ENCODE data around the gene MLST8.

MLST8 gene, protein sequence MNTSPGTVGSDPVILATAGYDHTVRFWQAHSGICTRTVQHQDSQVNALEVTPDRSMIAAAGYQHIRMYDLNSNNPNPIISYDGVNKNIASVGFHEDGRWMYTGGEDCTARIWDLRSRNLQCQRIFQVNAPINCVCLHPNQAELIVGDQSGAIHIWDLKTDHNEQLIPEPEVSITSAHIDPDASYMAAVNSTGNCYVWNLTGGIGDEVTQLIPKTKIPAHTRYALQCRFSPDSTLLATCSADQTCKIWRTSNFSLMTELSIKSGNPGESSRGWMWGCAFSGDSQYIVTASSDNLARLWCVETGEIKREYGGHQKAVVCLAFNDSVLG

GRCh38 chr16:2205104-2205966 is at the start of gene MLST8:
TSS of gene MLST8 (plus strand) at chr16:2205454. CDS start at chr16:2206086, 632 bp downstream.
- peak; percentile 90 for DNase-seq (ENCODE audit: low read depth)
- peak within 1 kb of the TSS; percentile 94 for H3K4me3 ChIP-seq (ENCODE audit: low read depth, low read length)
- TF ChIP-seq, protein P1, sequence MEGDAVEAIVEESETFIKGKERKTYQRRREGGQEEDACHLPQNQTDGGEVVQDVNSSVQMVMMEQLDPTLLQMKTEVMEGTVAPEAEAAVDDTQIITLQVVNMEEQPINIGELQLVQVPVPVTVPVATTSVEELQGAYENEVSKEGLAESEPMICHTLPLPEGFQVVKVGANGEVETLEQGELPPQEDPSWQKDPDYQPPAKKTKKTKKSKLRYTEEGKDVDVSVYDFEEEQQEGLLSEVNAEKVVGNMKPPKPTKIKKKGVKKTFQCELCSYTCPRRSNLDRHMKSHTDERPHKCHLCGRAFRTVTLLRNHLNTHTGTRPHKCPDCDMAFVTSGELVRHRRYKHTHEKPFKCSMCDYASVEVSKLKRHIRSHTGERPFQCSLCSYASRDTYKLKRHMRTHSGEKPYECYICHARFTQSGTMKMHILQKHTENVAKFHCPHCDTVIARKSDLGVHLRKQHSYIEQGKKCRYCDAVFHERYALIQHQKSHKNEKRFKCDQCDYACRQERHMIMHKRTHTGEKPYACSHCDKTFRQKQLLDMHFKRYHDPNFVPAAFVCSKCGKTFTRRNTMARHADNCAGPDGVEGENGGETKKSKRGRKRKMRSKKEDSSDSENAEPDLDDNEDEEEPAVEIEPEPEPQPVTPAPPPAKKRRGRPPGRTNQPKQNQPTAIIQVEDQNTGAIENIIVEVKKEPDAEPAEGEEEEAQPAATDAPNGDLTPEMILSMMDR (IDR thresholded peaks at IDR 0.05; ENCODE audit: low read depth, low read length) = no peak
- TF ChIP-seq MYC (IDR thresholded peaks at IDR 0.05; ENCODE audit: low read depth, low read length) (peak; percentile 37), POLR2A (IDR thresholded peaks at IDR 0.05; ENCODE audit: extremely low read depth, insufficient read length) (peak; percentile 84)
- TF ChIP-seq, protein P2, sequence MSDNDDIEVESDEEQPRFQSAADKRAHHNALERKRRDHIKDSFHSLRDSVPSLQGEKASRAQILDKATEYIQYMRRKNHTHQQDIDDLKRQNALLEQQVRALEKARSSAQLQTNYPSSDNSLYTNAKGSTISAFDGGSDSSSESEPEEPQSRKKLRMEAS (IDR thresholded peaks at IDR 0.05; ENCODE audit: low read depth, low read length) = peak; percentile 66

DNA sequence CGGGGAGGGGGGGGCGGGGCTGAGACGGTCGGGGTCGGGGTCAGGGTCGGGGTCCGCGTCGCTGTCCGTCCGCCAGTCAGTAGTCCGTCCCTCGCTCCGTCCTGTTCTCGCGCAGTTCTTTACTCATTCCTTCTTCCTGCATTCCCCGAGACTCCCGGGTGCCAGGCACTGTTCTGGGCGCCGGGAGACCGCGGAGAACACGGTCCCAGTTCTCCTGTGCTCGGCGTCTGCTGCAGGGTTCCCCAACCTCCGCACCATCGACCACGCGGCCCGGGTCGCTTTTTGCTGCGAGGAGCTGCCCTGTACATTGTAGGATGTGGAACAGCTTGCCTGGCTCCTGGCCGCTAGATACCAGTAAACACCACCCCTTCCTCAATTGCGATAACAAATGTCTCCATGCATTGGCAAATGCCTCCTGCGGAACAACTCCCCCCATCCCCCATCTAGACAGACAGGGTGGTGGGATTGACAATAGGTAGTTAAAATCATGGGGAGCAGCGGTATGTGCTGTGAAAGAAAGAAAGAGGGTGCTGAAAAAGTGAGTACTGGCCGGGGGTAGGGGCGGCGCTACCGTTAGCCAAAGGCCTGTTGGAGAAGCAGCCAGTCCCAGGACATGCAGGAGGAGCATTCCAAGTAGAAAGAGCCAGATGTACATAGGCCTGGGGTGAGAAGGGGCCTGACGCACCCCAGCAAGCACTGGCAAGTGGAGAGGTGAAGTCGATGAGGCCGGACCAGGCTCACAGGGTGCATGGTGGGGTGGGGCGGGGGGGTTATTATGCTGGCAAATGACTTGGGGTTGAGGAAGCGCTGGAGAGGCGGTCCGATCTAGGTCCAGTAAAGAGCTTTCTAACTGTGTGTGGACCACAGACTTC is 49.0 kb upstream of the MLST8 start:
- peak overlapping the region; percentile 94 for H3K4me3 ChIP-seq (ENCODE audit: low read depth, low read length)
- TF ChIP-seq MYC (IDR thresholded peaks at IDR 0.05; ENCODE audit: low read depth, low read length) (peak; percentile 39; the same call in 1 of the 2 replicates), POLR2A (IDR thresholded peaks at IDR 0.05; ENCODE audit: extremely low read depth, insufficient read length) (no peak)
- TF ChIP-seq, protein P1 (IDR thresholded peaks at IDR 0.05; ENCODE audit: low read depth, low read length) = no peak
- TF ChIP-seq, protein P2 (IDR thresholded peaks at IDR 0.05; ENCODE audit: low read depth, low read length) = no peak
- peak; percentile 63 for DNase-seq (ENCODE audit: low read depth)

GRCh38 chr16:2156849-2157224 is 48.4 kb upstream of the MLST8 start:
- H3K4me3 ChIP-seq (ENCODE audit: low read depth, low read length) = peak overlapping the region; percentile 94
- no peak for TF ChIP-seq POLR2A (IDR thresholded peaks at IDR 0.05; ENCODE audit: extremely low read depth, insufficient read length)
- TF ChIP-seq, protein P1 (IDR thresholded peaks at IDR 0.05; ENCODE audit: low read depth, low read length) = no peak
- TF ChIP-seq, protein P2 (IDR thresholded peaks at IDR 0.05; ENCODE audit: low read depth, low read length) = no peak
- TF ChIP-seq MYC (IDR thresholded peaks at IDR 0.05; ENCODE audit: low read depth, low read length) = no peak
- DNase-seq (ENCODE audit: low read depth) = no peak

DNA sequence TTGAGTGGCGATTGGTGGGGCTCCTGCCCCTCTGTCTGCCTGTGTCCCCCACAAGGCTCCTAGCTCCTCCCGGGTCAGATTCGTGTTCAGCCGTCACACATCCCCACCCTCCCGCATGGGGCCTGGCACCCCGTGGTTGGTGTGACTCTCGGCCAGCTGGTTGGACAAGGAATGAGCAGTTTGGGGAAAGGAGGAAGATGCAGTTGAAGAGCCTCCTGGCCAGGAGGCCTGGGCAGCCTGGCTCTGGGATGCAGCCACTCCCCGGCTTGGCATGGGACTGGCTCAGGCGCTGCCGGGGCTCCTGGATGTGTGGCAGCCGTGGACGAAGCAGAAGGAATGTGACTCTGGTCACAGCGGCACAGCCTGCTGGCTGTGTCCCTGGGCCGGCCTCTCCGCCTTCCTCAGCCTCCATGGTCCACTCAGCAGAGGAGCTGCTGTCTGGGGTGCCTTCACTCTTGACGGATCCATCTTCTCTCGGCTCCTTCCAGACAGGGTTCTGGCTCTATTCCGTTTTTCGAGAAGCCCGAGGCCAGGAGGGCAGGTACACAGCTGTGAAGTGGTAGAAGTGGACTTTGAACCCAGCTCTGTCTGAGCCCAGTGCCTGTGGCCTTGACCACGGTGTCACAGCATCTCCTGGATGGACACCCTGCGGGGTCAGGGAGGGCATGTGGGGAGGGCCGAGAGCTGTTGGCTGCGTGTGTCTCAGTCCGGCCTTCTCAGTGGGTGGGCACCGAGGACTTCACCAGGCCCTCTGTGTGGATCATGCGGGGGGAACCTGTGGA is 47.6 kb upstream of the MLST8 start:
- TF ChIP-seq POLR2A (IDR thresholded peaks at IDR 0.05; ENCODE audit: extremely low read depth, insufficient read length) (no peak), MYC (IDR thresholded peaks at IDR 0.05; ENCODE audit: low read depth, low read length) (no peak)
- TF ChIP-seq, protein P2 (IDR thresholded peaks at IDR 0.05; ENCODE audit: low read depth, low read length) = no peak
- TF ChIP-seq, protein P1 (IDR thresholded peaks at IDR 0.05; ENCODE audit: low read depth, low read length) = no peak
- H3K4me3 ChIP-seq (ENCODE audit: low read depth, low read length) = peak overlapping the region; percentile 94
- no peak for DNase-seq (ENCODE audit: low read depth)

All from NB4 (cell line).